Measurements from ENCODE around the gene PEMT. TPM values are rescaled to one million over a fixed set of nuclear protein-coding genes. Genes with fewer than 3 reads are reported as not detected.

Gene PEMT
- total RNA-seq, 3 donors from 2014 or later (not counting 1 experiment from before 2014, with no cell fraction given) = 10.3 to 13.6 (median 12.6) TPM

DNA sequence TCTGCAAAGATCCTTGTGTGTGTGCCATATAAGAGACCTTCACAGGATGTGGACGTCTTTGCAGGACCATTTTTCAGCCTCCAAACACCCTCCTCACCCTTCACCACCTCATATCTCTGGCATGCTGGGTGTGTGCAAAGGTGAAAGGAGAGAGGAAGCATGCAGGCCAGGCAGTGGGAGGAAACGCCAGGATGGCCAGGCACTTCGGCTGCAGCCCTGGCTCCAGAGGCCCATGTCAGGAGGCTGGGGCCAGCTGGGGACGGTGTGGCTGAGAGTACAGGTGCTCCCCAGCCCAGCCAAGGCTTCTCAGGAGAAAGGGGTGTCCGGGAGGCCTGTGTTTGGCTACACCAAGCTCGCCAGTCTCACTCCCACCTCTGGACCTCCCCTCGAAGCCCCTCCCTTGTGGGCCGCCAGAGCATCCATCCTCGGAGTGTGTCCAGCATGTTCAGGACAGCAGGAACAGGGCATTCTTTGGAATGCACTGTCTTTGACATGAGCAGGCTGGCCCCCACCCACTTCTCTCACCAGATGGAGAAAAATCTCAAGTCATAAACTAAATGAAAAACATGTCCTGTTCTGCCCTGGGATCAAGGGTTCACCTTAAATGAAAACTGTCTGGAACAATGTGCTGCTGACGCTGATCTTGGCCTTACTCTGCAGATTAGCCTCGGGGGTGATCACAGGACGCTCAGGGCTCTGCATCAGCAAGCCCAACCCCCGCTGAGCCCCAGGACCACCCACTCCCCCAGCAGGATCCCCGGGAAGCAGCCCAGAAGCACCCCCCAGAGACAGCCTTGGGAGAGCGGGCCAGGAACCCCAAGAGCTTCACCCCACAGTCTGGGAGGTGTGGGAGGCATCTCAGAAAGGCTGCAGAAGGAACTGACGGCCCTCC is 15.9 kb downstream of the PEMT start:
- Mint-ChIP-seq H3K9me3 (no peaks in the 10 kb centered on the region), H3K27ac (no peak overlapping the region), H3K4me3 (no peak overlapping the region), H3K36me3 (no peaks in the 10 kb centered on the region), H3K4me1 (no peaks in the 10 kb centered on the region), H3K27me3 (ENCODE audit: low read depth in 2 of 2) (no peaks in the 10 kb centered on the region)
- TF ChIP-seq, protein P1, sequence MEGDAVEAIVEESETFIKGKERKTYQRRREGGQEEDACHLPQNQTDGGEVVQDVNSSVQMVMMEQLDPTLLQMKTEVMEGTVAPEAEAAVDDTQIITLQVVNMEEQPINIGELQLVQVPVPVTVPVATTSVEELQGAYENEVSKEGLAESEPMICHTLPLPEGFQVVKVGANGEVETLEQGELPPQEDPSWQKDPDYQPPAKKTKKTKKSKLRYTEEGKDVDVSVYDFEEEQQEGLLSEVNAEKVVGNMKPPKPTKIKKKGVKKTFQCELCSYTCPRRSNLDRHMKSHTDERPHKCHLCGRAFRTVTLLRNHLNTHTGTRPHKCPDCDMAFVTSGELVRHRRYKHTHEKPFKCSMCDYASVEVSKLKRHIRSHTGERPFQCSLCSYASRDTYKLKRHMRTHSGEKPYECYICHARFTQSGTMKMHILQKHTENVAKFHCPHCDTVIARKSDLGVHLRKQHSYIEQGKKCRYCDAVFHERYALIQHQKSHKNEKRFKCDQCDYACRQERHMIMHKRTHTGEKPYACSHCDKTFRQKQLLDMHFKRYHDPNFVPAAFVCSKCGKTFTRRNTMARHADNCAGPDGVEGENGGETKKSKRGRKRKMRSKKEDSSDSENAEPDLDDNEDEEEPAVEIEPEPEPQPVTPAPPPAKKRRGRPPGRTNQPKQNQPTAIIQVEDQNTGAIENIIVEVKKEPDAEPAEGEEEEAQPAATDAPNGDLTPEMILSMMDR (IDR thresholded peaks at IDR 0.05) = no peak
- no peak for DNase-seq
- intact Hi-C loops (cut with micrococcal nuclease) = no loop called here
- no peaks in the 10 kb centered on the region for H3K27me3 ChIP-seq (ENCODE audit: control insufficient read depth, insufficient read depth, low read length)
- H3K4me1 ChIP-seq (ENCODE audit: control insufficient read depth, insufficient read depth, low read length) = no peaks in the 10 kb centered on the region
- 91% methylated on average over 16 of the region's 16 CpGs for WGBS (ENCODE audit: insufficient coverage)
- no peak overlapping the region for H3K27ac ChIP-seq (ENCODE audit: low read length)
- H3K9me3 ChIP-seq (ENCODE audit: control insufficient read depth, insufficient read depth, low read length) = no peaks in the 10 kb centered on the region
- peaks cover 3% of the 10 kb centered on the region for H3K36me3 ChIP-seq (ENCODE audit: control insufficient read depth, insufficient read depth, low read length)
- no peak overlapping the region for H3K4me3 ChIP-seq (ENCODE audit: low read length)
- ATAC-seq = no peak

DNA sequence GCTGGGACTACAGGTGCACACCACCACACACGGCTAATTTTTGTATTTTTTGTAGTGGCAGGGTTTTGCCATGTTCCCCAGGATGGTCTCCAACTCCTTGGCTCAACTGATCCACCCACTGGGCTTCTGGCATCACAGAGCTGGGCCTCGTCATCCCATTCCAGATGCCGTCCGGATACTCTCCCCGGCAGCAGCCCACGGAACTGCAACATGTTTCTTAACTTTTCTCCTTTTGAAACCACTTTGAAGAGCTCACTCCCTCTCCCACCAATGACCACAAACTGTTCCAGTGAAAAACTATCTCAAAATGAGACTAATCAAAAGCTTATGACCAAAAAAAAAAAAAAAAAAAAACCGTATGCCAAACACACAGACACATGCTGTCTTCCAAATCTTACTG is 17.6 kb downstream of the PEMT start:
- intact Hi-C loops (cut with micrococcal nuclease) = no loop called here
- no peak for ATAC-seq
- no peak overlapping the region for H3K27ac ChIP-seq (ENCODE audit: low read length)
- no peaks in the 10 kb centered on the region for H3K27me3 Mint-ChIP-seq (ENCODE audit: low read depth in 2 of 2)
- H3K4me1 ChIP-seq (ENCODE audit: control insufficient read depth, insufficient read depth, low read length) = no peaks in the 10 kb centered on the region
- H3K36me3 Mint-ChIP-seq = no peaks in the 10 kb centered on the region
- H3K4me1 Mint-ChIP-seq = no peaks in the 10 kb centered on the region
- no peaks in the 10 kb centered on the region for H3K9me3 ChIP-seq (ENCODE audit: control insufficient read depth, insufficient read depth, low read length)
- WGBS (ENCODE audit: insufficient coverage) = 98% methylated on average over 6 of the region's 7 CpGs
- no peak overlapping the region for H3K4me3 Mint-ChIP-seq
- no peak overlapping the region for H3K4me3 ChIP-seq (ENCODE audit: low read length)
- no peak for DNase-seq
- H3K27ac Mint-ChIP-seq = no peak overlapping the region
- TF ChIP-seq, protein P1 (IDR thresholded peaks at IDR 0.05) = no peak
- no peaks in the 10 kb centered on the region for H3K27me3 ChIP-seq (ENCODE audit: control insufficient read depth, insufficient read depth, low read length)
- H3K9me3 Mint-ChIP-seq = no peaks in the 10 kb centered on the region
- peaks cover 3% of the 10 kb centered on the region for H3K36me3 ChIP-seq (ENCODE audit: control insufficient read depth, insufficient read depth, low read length)

DNA sequence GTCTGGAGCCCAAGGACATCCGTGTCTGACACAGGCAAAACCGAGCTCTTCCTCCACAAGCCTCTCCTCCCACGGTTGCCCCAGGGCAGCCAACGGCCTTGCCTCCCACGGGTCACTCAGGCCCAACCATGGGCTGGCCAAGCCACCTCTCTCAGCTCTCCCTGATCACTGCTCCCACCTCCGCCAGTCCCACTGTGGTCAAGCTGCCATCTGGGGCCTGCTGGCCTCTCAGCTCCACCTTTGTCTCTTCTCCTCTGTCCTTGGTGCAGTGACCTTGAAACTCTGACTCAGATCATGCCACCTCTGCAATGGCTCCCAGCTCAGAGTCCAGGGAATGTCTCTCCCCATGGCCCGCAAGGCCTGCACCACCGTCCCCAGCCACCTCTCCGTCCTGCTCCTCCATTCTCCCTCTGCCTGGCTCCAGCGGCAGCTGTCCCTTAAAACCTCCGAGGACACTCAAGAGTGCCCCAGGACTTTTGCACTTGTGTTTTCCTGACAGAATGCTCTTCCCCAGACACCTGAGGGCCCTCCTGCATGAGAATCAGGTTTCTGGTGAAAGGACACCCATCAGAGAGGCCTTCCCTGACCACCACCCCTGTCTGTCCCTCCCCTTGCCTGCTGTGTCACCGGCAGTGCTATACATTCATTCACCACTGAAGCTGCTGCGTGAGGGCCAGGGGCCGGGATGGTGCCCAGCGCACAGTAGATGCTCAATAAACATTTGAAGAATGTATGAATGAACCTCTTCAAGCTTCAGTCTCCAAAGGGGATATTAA is 19.3 kb downstream of the PEMT start:
- DNase-seq (no peak), ATAC-seq (no peak)
- WGBS (ENCODE audit: insufficient coverage) = 92% methylated on average over 15 of the region's 15 CpGs
- TF ChIP-seq, protein P1 (IDR thresholded peaks at IDR 0.05) = no peak
- peaks cover 3% of the 10 kb centered on the region for H3K36me3 ChIP-seq (ENCODE audit: control insufficient read depth, insufficient read depth, low read length)
- Mint-ChIP-seq H3K27ac (no peak overlapping the region), H3K27me3 (ENCODE audit: low read depth in 2 of 2) (no peaks in the 10 kb centered on the region), H3K4me3 (no peak overlapping the region), H3K9me3 (no peaks in the 10 kb centered on the region), H3K36me3 (no peaks in the 10 kb centered on the region), H3K4me1 (no peaks in the 10 kb centered on the region)
- H3K4me1 ChIP-seq (ENCODE audit: control insufficient read depth, insufficient read depth, low read length) = no peaks in the 10 kb centered on the region
- no peaks in the 10 kb centered on the region for H3K27me3 ChIP-seq (ENCODE audit: control insufficient read depth, insufficient read depth, low read length)
- H3K27ac ChIP-seq (ENCODE audit: low read length) = no peak overlapping the region
- H3K9me3 ChIP-seq (ENCODE audit: control insufficient read depth, insufficient read depth, low read length) = no peaks in the 10 kb centered on the region
- intact Hi-C loops (cut with micrococcal nuclease) = no loop called here
- H3K4me3 ChIP-seq (ENCODE audit: low read length) = no peak overlapping the region

Data from natural killer cell (primary cell).